Measurements from ENCODE around the gene RPAIN.

GRCh38 chr17:5472511-5472910 lies 52.5 kb downstream of the RPAIN start:
- TF ChIP-seq JUND (IDR thresholded peaks at IDR 0.05; ENCODE audit: low read depth, low read length) (no peak), SIX5 (IDR thresholded peaks at IDR 0.05; ENCODE audit: low read depth, low read length, severe bottlenecking) (no peak), CBFB (IDR thresholded peaks at IDR 0.05; ENCODE audit: low read depth) (no peak), CTCF (IDR thresholded peaks at IDR 0.05 in 2 of 3, conservative IDR thresholded peaks at IDR 0.05 in 1 of 3; ENCODE audit: control insufficient read depth in 2 of 3, extremely low read depth in 1 of 3, insufficient read depth in 1 of 3, low read depth in 3 of 3, low read length in 3 of 3) (no peak)
